ENCODE measurements around the gene TNFSF11.

- TF ChIP-seq, protein P1, sequence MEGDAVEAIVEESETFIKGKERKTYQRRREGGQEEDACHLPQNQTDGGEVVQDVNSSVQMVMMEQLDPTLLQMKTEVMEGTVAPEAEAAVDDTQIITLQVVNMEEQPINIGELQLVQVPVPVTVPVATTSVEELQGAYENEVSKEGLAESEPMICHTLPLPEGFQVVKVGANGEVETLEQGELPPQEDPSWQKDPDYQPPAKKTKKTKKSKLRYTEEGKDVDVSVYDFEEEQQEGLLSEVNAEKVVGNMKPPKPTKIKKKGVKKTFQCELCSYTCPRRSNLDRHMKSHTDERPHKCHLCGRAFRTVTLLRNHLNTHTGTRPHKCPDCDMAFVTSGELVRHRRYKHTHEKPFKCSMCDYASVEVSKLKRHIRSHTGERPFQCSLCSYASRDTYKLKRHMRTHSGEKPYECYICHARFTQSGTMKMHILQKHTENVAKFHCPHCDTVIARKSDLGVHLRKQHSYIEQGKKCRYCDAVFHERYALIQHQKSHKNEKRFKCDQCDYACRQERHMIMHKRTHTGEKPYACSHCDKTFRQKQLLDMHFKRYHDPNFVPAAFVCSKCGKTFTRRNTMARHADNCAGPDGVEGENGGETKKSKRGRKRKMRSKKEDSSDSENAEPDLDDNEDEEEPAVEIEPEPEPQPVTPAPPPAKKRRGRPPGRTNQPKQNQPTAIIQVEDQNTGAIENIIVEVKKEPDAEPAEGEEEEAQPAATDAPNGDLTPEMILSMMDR (IDR thresholded peaks at IDR 0.05) = no peak
- TF ChIP-seq POLR2A (IDR thresholded peaks at IDR 0.05) = no peak
These were observed 80.3 kb downstream of the TNFSF11 start for GRCh38 chr13:42654212-42654611.
